GM19035 (cell line): ENCODE results near the gene BHLHE40.
"Not testable (repeated sequence)": the region's sequence is repeated elsewhere in the genome, so short reads cannot be mapped to it uniquely, and the experiment has no call there.

Source experiments
- ATAC-seq: cut with Tn5 transposase; IDR thresholded peaks from one replicate; pipeline ENCODE4 v1.9.1; 2021; ENCODE audit not compliant: unreplicated experiment

The BHLHE40 gene

DNA sequence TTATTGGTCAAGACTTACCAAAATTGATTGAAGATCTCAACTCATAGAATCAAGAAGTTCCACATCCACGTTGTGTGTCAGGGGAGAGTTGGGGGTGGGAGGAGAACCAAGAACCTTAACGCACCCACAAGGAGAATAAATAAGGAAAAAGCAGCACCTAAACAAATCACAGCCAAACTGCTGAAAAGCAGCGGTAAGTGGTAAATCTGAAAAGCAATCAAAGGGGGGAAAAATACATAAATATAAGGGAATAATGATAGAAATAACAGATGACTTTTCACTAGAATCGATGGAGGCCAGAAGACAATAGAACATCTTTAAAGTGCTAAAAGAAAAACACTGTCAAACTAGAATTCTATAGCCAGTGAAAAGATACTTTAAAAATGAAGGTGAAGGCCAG lies 20.1 kb upstream of the BHLHE40 start:
- no peak for ATAC-seq

DNA sequence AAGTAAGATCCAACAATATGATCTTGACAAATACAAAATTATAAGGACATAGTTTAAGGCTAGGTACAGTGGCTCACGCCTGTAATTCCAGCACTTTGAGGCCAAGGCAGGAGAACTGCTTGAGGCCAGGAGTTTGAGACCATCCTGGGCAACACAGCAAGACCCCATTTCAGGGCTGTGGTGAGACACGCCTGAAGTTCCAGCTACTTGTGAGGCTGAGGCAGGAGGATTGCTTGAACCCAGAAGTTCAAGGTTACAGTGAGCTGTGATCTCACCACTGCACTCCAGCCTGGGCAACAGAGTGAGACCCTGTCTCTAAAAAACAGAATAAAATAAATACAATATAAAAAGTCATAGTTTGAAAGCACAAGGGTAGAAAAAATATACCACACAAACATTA lies 17.4 kb upstream of the BHLHE40 start:
- ATAC-seq: not testable (repeated sequence)

DNA sequence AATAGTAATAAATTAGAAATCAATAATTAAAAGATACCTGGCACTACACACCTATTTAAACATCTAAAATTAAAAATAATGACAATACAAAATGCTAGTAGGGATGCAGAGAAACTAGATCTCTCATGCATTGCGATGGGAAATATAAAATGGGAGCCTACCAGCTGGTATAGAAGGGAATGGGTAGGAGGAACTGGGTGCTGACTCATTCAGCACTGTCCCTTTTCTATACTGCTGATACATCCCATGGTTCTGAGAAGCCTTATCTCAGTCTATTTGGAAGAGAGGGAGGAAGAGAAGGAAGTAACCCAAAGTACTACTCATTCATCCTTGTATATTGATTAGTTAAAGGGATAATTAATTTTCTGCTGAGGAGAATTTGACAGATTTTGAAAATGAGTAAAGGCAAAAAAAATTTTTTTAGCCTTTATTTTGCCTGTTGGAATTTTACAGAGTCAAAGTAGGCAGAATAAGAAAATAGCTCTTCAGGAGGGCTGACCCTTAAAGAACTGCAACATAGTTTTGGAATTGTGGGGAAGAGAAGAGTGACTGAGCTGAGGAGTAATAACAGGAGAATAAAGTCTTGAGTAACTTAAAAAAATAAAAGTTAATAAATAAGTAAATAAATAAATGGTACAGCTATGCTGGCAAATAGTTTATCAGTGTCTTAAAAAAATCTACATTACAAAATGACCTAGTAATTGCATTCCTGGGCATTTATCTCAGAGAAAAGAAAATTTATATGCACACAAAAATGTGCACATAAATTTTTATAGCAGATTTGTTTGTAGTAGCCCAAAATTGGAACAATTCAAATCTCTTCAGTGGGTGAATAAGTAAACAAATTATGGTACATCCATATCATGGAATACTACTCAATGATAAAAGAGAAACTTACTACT lies 15.3 kb upstream of the BHLHE40 start:
- no peak for ATAC-seq

DNA sequence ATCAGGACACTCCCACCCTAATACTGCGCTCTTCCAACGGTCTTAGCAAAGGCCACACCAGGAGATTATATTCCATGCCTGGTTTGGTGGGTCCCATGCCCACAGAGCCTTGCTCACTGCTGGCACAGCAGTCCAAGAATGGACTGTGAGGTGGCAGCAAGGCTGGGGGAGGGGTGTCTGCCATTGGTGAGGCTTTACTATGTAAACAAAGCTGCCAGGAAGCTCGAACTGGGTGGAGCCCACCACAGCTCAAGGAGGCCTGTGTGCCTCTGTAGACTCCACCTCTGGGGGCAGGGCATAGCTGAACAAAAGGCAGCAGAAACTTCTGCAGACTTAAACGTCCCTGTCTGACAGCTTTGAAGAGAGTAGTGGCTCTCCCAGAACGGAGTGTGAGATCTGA lies 13.2 kb upstream of the BHLHE40 start:
- not testable (repeated sequence) for ATAC-seq

DNA sequence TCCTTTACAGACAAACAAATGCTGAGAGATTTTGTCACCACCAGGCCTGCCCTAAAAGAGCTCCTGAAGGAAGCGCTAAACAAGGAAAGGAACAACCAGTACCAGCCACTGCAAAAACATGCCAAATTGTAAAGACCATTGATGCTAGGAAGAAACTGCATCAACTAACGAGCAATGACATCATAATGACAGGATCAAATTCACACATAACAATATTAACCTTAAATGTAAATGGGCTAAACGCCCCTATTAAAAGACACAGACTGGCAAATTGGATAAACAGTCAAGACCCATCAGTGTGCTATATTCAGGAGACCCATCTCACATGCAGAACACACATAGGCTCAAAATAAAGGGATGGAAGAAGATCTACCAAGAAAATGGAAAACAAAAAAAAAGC lies 11.6 kb upstream of the BHLHE40 start:
- ATAC-seq: not testable (repeated sequence)

DNA sequence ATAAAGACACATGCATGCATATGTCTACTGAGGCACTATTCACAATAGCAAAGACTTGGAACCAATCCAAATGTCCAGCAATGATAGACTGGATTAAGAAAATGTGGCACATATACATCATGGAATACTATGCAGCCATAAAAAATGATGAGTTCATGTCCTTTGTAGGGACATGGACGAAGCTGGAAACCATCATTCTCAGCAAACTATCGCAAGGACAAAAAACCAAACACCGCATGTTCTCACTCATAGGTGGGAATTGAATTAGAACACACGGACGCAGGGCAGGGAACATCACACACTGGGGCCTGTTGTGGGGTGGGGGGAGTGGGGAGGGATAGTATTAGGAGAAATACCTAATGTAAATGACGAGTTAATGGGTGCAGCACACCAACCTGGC lies 7.8 kb upstream of the BHLHE40 start:
- not testable (repeated sequence) for ATAC-seq

DNA sequence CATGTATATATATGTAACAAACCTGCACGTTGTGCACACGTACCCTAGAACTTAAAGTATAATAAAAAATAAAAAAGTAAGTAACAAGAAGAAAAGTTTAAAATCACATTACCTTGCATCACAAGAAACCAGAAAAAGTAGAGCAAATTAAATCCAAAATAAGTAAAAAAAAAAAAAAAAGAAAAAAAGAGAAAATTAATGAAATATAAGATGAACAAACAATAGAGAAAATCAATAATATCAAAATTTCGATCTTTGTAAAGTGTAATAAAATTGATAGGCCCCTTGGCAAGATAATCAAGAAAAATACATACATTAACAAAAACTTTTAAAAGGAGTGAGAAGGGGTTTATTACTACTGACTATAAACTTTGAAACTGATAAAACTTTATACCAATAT lies 7.4 kb upstream of the BHLHE40 start:
- no peak for ATAC-seq

DNA sequence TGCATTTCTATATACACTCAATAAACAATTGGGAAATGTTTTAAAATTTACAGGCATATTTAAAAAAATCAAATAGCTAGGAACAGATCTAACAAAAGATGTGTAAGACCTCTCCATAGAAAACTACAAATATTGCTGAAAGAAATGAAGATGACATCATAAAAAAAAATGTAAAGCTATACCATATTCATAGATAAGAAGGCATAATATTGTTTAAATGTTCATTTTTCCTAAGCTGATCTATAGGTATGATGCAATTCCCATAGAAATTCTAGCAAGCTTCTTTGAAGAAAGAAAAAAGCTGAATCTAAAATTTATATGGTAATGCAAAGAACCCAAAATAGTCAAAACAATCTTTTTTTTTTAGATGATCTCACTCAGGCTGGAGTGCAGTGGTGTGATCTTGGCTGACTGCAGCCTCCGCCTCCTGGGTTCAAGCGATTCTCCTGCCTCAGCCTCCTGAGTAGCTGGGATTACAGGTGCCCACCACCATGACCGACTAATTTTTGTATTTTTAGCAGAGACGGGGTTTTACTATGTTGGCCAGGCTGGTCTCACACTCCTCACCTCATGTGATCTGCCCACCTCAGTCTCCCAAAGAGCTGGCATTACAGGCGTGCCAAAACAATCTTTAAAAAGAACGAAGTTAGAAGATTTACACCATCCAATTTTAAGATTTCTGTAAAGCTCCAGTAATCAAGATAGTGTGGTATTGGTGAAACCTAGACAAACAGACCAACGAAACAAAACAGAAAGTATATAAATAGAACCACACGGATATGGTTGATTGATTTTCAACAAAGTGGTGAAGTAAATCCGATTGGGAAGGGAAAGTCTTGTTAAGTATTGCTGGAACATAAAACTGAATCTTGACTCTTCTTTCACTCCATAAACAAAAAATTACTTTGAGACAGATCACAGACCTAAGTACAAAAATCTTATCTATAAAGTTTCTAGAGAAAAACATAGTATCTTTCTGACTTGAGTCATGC lies 6.3 kb upstream of the BHLHE40 start:
- peak; percentile 21 for ATAC-seq

DNA sequence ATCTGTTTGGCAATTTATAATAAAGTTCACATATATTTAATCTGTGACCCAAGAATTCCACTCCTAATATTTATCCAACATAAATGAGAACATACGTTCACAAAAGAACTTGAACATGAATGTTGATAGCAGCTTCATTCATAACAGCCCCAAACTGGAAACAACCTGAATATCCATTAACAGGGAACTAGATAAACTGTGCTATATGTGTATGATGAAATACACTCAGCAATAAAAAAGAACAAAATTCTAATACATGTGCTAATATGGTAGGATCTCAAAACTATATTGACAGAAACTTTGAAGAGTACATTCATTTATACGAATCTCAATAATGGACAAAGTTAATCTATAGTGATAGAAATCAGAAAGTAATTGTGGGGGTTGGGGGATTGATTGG lies 5.1 kb upstream of the BHLHE40 start:
- ATAC-seq: no peak

DNA sequence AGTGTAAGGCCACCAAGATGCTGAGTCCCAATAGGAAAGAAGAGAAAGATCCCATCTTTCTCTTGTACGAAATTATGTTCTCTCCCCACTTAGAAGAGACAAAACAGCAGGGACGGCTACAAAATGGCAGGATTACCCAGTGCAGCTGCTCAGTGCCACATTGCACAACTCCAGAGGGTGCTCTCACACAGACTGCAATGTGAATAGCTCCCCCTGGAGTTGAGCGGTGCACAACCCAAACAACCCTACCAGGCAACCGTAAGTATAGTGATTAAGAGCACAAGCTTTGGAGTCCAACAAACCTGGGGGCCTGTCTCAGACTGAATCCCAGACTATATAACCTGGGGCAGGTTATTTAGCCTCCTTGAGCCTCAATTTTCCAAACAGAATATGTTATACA lies 3.1 kb upstream of the BHLHE40 start:
- ATAC-seq: no peak

DNA sequence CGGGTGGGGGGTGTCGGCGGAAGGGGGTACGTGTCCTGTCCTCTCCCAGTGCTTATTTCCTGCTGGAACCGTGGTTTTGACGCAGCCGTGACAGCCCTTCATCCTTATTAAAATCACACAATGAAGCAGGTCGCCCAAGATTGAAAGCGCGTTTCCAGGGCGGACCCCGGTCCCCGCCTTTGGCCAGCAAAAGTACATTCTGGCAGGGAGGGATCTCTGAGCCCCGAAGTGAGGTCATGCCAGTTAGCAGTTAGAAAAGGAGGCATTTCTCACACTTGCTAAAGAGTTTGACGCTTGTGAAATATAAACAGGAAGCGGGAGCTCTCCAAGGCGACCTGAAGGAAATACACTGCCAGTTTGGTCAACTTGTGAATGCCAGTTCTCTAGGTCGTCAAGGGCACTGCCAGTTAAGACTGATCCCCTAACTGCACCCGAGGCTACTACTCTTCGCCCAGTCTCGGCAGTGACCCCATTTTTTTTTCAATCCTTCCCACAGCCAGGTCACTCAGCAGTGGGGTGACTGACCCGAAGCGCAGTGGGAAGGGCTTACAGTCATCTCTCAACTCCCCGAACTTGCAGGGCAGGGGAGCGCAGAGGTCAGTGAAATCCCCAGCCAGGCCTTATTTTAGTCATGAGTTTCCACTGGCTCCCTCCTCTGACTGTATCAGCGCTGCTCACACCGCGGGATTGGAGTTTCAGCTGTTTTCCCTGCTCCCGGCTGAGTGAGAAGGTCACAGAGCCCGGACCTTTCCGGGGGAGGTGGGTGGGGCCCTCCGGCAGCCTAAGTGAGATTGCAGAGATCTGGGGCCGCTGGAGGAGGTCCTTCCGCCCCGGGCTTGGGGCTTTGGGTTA lies 2.0 kb upstream of the BHLHE40 start:
- peak; percentile 38 for ATAC-seq

DNA sequence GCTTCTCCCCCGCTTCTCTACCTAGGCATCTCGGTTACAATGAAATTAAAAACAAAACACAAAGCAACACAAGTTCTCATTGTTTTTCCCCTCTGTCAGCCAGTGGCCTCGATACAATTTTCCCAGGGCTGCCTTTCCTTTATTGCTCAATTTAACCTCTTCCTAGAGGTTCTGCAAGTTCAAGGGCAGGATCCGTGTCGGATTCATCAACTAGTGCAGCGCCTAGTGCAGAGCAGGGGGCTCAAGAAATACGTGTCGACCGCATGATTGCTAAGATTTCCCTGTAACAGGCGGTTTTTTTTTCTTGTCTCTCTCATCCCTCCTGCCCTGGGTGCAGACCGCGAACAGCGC lies 1.4 kb upstream of the BHLHE40 start:
- peak; percentile 0 for ATAC-seq

DNA sequence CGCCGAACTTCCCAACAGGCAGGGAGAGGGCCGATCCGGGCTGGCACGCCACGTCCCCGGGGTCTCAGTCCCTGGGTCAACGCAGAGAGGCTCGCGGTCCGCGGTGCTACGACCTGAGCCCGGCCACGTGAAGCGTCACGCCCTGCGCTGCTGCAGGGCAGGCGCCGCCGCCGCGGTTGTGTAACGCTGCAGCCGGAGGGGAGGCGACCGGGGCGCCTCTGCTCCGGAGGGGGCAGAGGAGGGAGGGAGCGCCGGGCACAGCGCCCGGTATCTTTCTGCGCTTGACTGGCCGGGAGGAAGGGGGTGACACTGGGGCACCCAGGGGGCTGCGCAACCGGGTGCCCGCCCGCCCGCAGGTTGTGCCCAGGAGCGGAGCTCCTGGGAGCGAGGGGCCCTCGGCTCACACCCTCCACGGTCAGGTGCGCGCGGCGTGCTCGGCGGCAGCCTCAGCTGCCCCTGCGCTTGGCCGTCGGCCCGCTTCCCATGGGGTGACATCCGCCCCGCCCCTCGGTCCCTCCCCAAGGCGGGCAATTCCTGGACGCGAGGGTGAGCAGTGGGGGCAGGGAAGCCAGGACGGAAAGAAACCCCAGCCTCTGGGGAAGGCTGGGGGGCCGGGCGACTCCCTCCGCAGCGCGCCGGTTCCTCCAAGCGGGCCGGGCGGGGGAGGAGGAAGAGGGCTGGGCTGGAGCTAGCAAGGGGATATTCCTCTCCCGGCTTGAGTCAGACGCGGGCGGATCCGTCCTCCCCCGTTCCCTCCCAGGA lies 852 bp upstream of the BHLHE40 start:
- peak; percentile 43 for ATAC-seq

DNA sequence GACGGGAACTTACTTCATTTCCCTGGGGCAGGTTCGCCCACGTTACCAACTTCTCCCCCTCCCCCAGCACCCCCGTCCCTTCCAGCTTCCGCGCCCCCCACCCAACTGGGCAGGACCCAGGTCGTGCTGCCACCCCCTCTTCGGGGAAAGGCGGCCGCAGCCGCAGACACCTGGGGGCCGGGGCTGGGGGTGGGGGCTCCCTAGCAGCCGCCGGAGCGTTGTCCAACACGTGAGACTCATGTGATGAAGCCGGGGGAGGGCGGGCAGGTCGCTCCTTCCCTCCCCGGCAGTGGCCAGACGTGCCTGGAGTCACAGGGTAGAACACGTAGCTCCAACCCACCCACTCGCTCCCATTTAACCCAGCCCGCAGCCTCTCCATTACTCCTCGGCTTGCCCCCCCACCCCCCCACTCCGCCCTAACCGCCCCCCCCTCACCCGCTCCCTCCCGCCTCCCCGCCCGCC lies 240 bp upstream of the BHLHE40 start:
- ATAC-seq: peak; percentile 46

DNA sequence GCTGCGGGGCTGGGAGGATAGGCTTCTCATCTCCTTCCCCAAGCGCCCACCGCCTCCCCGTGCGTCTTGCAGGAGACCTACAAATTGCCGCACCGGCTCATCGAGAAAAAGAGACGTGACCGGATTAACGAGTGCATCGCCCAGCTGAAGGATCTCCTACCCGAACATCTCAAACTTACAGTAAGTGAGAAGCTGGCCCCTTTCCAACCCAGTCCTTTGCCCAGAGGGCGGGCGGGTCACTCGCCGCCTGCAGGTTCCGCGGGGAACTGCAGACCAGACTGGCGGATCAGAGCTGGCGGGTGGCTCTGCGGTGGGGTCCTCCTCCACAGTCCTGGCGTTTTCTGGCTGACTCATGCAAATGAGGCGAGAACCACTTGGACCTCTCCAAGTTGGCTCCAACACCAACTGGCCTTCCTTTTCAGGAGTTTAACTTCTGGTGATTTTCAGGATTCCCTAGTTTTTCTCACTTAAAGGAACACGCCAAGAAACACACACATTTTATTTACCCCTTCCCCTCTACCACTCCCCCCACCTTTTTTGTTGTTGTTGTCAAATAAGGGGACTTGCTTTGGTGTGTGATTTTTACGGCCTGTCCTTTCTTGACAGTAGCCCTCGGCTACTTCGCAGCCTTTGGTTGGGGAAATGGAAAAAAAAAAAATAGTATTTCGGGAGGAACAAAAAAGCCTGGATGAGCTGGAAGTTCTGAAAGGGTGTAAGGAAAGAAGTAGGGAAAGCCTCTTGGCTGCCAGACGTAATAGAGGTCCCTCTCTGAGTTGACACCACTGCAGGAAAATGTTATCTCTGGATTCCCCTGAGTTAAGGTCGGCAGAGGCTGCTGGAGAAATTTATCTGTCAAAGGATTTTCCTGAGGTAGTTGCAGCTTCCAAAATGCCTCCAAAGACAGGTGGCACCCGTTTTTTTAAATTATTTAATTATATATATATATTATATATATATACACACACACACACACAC lies 1.3 kb downstream of the BHLHE40 start:
- peak; percentile 11 for ATAC-seq

DNA sequence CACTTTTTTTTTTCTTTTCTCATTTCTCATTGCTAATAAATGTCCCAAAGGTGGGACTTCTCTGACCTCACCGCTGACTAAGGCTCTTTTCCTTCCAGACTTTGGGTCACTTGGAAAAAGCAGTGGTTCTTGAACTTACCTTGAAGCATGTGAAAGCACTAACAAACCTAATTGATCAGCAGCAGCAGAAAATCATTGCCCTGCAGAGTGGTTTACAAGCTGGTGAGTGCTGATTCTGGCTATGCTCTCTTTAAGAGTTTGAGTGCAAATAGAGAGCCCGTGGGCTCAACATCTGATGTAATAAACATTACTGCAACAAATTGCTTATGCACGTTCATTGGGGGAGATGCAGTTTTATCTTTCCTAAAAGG lies 2.0 kb downstream of the BHLHE40 start:
- ATAC-seq: no peak

DNA sequence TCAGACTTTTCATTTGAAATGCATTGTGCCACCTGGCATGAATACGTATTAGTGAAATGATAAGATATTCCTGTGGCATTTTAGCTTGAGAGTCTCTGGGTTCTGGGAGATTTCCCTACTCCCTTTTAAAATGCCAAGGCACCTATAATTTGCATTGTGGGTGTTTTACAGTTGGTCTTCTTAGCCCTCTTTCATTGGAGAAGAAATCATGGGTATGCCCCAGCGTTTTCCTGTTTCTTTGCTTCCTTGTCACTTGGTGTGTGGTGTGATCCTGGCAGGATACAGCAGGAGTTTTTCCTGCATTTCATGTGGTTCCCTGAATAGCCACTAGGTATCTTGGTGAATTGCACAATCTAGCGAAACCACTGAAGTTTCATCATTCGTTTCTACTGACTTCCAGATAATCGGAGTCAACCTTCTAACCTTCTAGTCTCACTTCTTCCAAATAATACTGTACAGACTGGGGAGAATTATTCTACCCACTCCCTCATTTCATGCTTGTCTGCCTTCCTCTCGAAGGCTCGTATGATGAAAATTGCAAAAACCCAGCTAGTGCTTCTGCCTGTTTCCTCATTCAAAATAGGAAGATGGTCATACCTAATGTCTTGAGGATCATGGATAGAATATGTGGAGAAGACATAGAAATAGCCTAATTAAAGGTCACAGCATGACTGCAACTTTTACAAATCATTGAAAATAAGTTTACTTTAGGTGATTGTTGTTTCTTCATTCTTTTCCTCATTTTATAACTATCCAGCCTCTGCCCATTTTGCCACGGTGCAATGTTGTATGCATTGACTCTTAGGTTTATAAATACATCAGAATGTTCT lies 2.6 kb downstream of the BHLHE40 start:
- ATAC-seq: no peak
